Prostate gland (tissue), 2 donors: Measurements from ENCODE around the gene CCDC169.

ENCODE experiments used
- POLR2AphosphoS5 ChIP-seq: sonication (generic); formaldehyde crosslinking; IDR thresholded peaks from one replicate; pipeline ENCODE4 v1.6.1; 2017; ENCODE audit warnings: antibody characterized with exemption
- TF ChIP-seq, protein P1 (sequence below), 4 experiments: fragments of 200-600 bp in 2 of 4; fragments of 450-650 bp in 2 of 4; sonication (generic) in 2 of 4; IDR thresholded peaks; 1 replicate in 3 of 4; 2 replicates in 1 of 4; pipeline ENCODE4 v1.5.1; 2016 to 2019; ENCODE audit warnings: antibody characterized with exemption in 4 of 4, mild to moderate bottlenecking in 2 of 4, moderate library complexity in 2 of 4

DNA sequence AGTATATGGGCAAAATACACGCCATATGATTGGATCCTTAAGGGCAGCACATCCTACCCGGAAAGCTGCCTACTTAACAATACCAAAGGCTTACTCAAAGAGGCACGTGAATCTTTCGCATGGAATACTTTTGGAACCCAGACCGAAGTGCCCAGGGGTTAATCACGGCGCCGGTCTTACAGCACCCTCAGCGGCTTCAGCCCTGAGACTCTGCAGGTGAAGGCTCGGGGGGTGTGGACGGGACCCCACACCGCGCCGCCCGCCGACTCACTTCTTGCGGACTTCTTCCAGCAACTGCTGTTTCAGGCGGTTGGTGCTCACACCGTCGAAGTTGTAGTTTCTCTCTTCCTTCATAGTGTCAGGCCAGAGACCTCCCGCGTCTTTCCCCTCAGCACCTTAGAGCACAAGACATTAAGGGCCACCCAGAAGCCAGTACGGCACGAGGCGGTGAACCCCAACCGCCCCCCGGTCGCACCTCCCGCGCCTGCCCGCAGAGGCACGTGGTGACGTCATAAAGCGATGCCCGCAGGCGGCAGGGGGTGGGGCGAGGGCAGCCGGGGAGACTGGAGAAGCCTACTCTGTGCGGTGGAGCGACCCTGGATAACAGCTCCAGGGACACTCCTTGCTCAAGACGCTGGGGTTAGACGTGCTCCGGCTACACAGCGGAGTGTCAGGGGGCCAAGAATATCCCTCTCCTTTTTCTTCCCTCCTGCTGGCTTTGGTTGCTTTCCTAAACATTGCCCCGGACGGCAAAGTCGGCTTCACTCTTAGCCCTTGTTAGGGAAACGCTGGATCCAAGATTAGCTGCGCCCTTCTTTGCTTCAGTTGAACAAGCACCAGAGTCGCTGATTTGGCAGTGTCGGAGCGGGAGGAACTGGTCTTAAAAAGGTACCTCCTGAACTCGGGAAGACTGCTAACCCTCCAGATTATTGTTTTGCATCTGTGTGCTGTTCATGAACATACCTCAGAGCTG lies at the start of gene CCDC169:
- TF ChIP-seq, protein P1, sequence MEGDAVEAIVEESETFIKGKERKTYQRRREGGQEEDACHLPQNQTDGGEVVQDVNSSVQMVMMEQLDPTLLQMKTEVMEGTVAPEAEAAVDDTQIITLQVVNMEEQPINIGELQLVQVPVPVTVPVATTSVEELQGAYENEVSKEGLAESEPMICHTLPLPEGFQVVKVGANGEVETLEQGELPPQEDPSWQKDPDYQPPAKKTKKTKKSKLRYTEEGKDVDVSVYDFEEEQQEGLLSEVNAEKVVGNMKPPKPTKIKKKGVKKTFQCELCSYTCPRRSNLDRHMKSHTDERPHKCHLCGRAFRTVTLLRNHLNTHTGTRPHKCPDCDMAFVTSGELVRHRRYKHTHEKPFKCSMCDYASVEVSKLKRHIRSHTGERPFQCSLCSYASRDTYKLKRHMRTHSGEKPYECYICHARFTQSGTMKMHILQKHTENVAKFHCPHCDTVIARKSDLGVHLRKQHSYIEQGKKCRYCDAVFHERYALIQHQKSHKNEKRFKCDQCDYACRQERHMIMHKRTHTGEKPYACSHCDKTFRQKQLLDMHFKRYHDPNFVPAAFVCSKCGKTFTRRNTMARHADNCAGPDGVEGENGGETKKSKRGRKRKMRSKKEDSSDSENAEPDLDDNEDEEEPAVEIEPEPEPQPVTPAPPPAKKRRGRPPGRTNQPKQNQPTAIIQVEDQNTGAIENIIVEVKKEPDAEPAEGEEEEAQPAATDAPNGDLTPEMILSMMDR (IDR thresholded peaks at IDR 0.05): peak in 1 of 4 experiments; percentile 8
- TF ChIP-seq POLR2AphosphoS5: peak; percentile 66
